HG02970 (cell line): Measurements from ENCODE around the gene RECQL5.
A peak's percentile ranks its signal among the peaks of the same experiment; 100 is the strongest.
"Not testable (repeated sequence)": the region's sequence is repeated elsewhere in the genome, so short reads cannot be mapped to it uniquely, and the experiment has no call there.

ENCODE experiments used
- ATAC-seq: cut with Tn5 transposase; IDR thresholded peaks from one replicate; pipeline ENCODE4 v1.9.1; 2021; ENCODE audit warnings: mild to moderate bottlenecking, moderate library complexity, moderate number of reproducible peaks; ENCODE audit not compliant: unreplicated experiment, low FRiP score

RECQL5 gene

GRCh38 chr17:75652341-75652740, 14.6 kb downstream of the RECQL5 start:
- ATAC-seq: no peak

- ATAC-seq: no peak
Observed at GRCh38 chr17:75650874-75651273, 16.1 kb downstream of the RECQL5 start.

GRCh38 chr17:75649687-75650086, 17.3 kb downstream of the RECQL5 start:
- no peak for ATAC-seq

- no peak for ATAC-seq
Observed at GRCh38 chr17:75647921-75648320, 19.0 kb downstream of the RECQL5 start.

- no peak for ATAC-seq
Observed at GRCh38 chr17:75647061-75647460, 19.9 kb downstream of the RECQL5 start.

GRCh38 chr17:75646638-75646992, 20.3 kb downstream of the RECQL5 start:
- ATAC-seq: no peak

GRCh38 chr17:75645889-75646637, 20.9 kb downstream of the RECQL5 start:
- ATAC-seq: peak; percentile 70

GRCh38 chr17:75645501-75645888, 21.5 kb downstream of the RECQL5 start:
- ATAC-seq: no peak

GRCh38 chr17:75643643-75644017, 23.3 kb downstream of the RECQL5 start:
- ATAC-seq: no peak

- ATAC-seq: no peak
Observed at GRCh38 chr17:75642784-75643642, 23.9 kb downstream of the RECQL5 start.

- ATAC-seq: no peak
Observed at GRCh38 chr17:75642182-75642783, 24.7 kb downstream of the RECQL5 start.

- no peak for ATAC-seq
Observed at GRCh38 chr17:75641343-75641742, 25.6 kb downstream of the RECQL5 start.

- ATAC-seq: no peak
Observed at GRCh38 chr17:75640556-75641119, 26.3 kb downstream of the RECQL5 start.

GRCh38 chr17:75639771-75640555, 27.0 kb downstream of the RECQL5 start:
- ATAC-seq: no peak

GRCh38 chr17:75639327-75639726, 27.6 kb downstream of the RECQL5 start:
- ATAC-seq: no peak

- no peak for ATAC-seq
Observed at GRCh38 chr17:75638893-75639292, 28.1 kb downstream of the RECQL5 start.

- not testable (repeated sequence) for ATAC-seq
Observed at GRCh38 chr17:75638039-75638438, 28.9 kb downstream of the RECQL5 start.

- no peak for ATAC-seq
Observed at GRCh38 chr17:75637551-75637950, 29.4 kb downstream of the RECQL5 start.

GRCh38 chr17:75637143-75637538, 29.8 kb downstream of the RECQL5 start:
- no peak for ATAC-seq

- no peak for ATAC-seq
Observed at GRCh38 chr17:75636381-75637142, 30.4 kb downstream of the RECQL5 start.
